Gastrocnemius medialis (tissue), 4 donors: Measurements from ENCODE around the gene ANKRD30A. TPM values are rescaled to one million over a fixed set of nuclear protein-coding genes. Genes with fewer than 3 reads are reported as not detected.
"Not testable (repeated sequence)": the region's sequence is repeated elsewhere in the genome, so short reads cannot be mapped to it uniquely, and the experiment has no call there.

Experiments used
- ATAC-seq, 2 donors: fragments of 150-250 bp; one replicate each; pipeline ENCODE4 v1.9.1; 2016
- DNase-seq, 2 donors: peaks; one replicate each; pipeline ENCODE4 v3.0.0-alpha.2; 2019
- H3K27ac ChIP-seq, 4 donors: fragments of 200-600 bp; sonication (generic); 1 replicate in 1 of 4; 2 replicates in 3 of 4; pipeline ENCODE4 v1.5.1; 2016 to 2018; ENCODE audit warnings: mild to moderate bottlenecking in 2 of 4, moderate library complexity in 1 of 4
- H3K27me3 ChIP-seq, 3 donors: fragments of 200-600 bp; sonication (generic) in 2 of 3; 1 replicate in 1 of 3; 2 replicates in 2 of 3; pipeline versions ENCODE4 v1.5.1 to v1.6.0; 2016 to 2019; ENCODE audit warnings: mild to moderate bottlenecking in 1 of 3, moderate library complexity in 1 of 3
- H3K36me3 ChIP-seq, 2 donors: fragments of 200-600 bp; sonication (generic) in 1 of 2; one replicate each; pipeline ENCODE4 v1.5.1; 2017 to 2018
- H3K4me1 ChIP-seq, 2 donors: fragments of 200-600 bp; sonication (generic) in 1 of 2; one replicate each; pipeline ENCODE4 v1.5.1; 2016 to 2017; ENCODE audit warnings: mild to moderate bottlenecking in 2 of 2
- H3K4me3 ChIP-seq, 4 donors: fragments of 200-600 bp; sonication (generic) in 3 of 4; 1 replicate in 1 of 4; 2 replicates in 3 of 4; pipeline ENCODE4 v1.5.1; 2016 to 2019; ENCODE audit warnings: mild to moderate bottlenecking in 2 of 4
- H3K9me3 ChIP-seq, 3 donors: fragments of 200-600 bp; sonication (generic) in 2 of 3; 1 replicate in 1 of 3; 2 replicates in 2 of 3; pipeline ENCODE4 v1.5.1; 2016 to 2019
- CTCF ChIP-seq, 5 experiments: fragments of 450-650 bp in 3 of 5; fragments of 200-600 bp in 2 of 5; sonication (generic) in 2 of 5; IDR thresholded peaks in 4 of 5; conservative IDR thresholded peaks in 1 of 5; 1 replicate in 4 of 5; 2 replicates in 1 of 5; pipeline ENCODE4 v1.5.1; 2016 to 2019; ENCODE audit warnings: antibody characterized with exemption in 5 of 5, mild to moderate bottlenecking in 3 of 5, moderate library complexity in 3 of 5
- POLR2A ChIP-seq, 2 donors: fragments of 450-650 bp; IDR thresholded peaks; one replicate each; pipeline ENCODE4 v1.6.1; 2017; ENCODE audit warnings: antibody characterized with exemption in 2 of 2, mild to moderate bottlenecking in 2 of 2, moderate library complexity in 2 of 2
- in situ Hi-C, 4 donors: fragments of 200-750 bp; cut with MboI; loops; one replicate each; pipeline versions ENCODE4 v1.15.0 to v1.8.0; 2017; ENCODE audit warnings: low sequenced_read_pairs in 4 of 4
- intact Hi-C: fragments of 100-400 bp; cut with DNase I; formaldehyde crosslinking; loops from one replicate; pipeline ENCODE4 v1.15.1; 2023; ENCODE audit warnings: low total_unique reads
- total RNA-seq, 4 donors: library from RNA; depleted of rRNA; stranded (reverse); fragments of >200 nt; gene quantifications; one replicate each; pipeline versions ENCODE4 v1.1.0 to v1.2.3, GENCODE V29; 2016

The ANKRD30A gene
- total RNA-seq, 4 donors from 2014 or later, result not detected

DNA sequence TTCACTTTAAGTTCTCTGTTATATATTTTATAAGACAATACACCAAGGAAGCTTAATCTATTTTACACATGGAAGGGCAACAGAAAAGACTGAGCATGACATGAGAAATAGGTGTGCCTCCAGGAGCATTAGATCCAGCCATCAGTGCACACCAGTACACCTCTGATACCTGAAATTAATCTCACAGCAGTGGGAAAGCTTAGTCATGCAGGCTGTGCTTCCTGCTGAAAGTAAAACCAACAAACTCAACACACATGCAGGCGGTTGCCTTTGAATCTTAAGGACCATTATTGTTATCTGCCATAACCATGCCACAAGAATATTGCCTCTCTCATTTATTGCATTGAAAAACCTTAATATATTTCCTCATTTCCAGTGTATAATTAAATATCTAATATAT is 16.4 kb upstream of the ANKRD30A start:
- in situ Hi-C loops, result no loop called here
- H3K4me3 ChIP-seq, result no peak overlapping the region
- no peak for ATAC-seq
- no peaks in the 10 kb centered on the region for H3K36me3 ChIP-seq
- H3K27ac ChIP-seq, result no peak overlapping the region
- no peaks in the 10 kb centered on the region for H3K27me3 ChIP-seq
- intact Hi-C loops, result no loop called here
- DNase-seq, result no peak
- H3K9me3 ChIP-seq, result no peaks in the 10 kb centered on the region
- TF ChIP-seq POLR2A (IDR thresholded peaks at IDR 0.05) (no peak), CTCF (IDR thresholded peaks at IDR 0.05 in 4 of 5, conservative IDR thresholded peaks at IDR 0.05 in 1 of 5) (no peak)
- no peaks in the 10 kb centered on the region for H3K4me1 ChIP-seq

DNA sequence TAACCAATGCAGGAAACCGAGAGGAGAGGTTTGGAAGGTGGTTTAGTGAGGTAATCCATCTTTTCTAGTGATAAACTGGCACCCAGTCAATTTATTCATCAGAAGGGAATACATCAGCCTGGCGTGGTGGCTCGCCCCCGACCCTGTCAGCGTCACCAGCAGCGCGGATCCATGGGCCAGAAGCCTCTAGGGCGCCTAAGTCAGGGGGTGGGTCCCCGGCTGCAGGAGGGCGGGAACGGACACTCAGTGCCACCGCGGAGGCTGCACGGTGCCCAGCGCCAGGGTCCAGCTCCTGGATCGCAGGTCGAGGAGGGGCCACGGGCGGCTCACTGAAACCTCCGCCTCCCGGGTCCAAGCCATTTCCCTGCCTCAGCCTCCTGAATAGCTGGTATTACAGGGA is 866 bp upstream of the ANKRD30A start:
- Histone ChIP-seq H3K27ac (no peak overlapping the region), H3K9me3 (no peaks in the 10 kb centered on the region), H3K36me3 (no peaks in the 10 kb centered on the region), H3K4me3 (no peak overlapping the region), H3K27me3 (no peaks in the 10 kb centered on the region), H3K4me1 (no peaks in the 10 kb centered on the region)
- intact Hi-C loops (no loop called here), in situ Hi-C loops (no loop called here)
- TF ChIP-seq POLR2A (IDR thresholded peaks at IDR 0.05) (no peak), CTCF (IDR thresholded peaks at IDR 0.05 in 4 of 5, conservative IDR thresholded peaks at IDR 0.05 in 1 of 5) (no peak)
- ATAC-seq (no peak), DNase-seq (no peak)

DNA sequence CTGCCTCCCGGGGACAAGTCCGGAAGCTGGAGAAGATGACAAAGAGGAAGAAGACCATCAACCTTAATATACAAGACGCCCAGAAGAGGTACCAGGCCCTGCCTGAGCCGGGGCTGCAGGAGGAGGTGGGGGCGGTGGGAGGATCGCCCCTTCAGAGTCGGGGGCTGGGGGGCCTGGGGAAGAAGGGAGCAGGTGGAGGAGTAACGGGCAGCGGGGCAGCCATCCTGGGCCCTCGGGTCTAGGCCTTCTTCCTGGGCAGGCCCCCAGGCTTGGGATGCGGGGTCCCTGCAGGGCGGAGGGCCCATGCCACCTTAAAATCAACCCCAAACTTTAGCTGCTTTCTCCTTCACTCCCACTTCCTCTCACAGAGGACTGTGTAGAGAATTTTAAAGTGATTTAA is 523 bp downstream of the ANKRD30A start:
- H3K4me1 ChIP-seq, result no peaks in the 10 kb centered on the region
- H3K27me3 ChIP-seq, result no peaks in the 10 kb centered on the region
- DNase-seq, result no peak
- in situ Hi-C loops (no loop called here), intact Hi-C loops (no loop called here)
- H3K36me3 ChIP-seq, result no peaks in the 10 kb centered on the region
- TF ChIP-seq POLR2A (IDR thresholded peaks at IDR 0.05) (no peak), CTCF (IDR thresholded peaks at IDR 0.05 in 4 of 5, conservative IDR thresholded peaks at IDR 0.05 in 1 of 5) (no peak)
- ATAC-seq, result no peak
- no peak overlapping the region for H3K4me3 ChIP-seq
- no peak overlapping the region for H3K27ac ChIP-seq
- no peaks in the 10 kb centered on the region for H3K9me3 ChIP-seq

GRCh38 chr10:37146443-37146842 is 21.0 kb downstream of the ANKRD30A start:
- intact Hi-C loops (no loop called here), in situ Hi-C loops (no loop called here)
- Histone ChIP-seq H3K27ac (no peak overlapping the region), H3K36me3 (no peaks in the 10 kb centered on the region), H3K4me3 (no peak overlapping the region), H3K9me3 (no peaks in the 10 kb centered on the region), H3K4me1 (no peaks in the 10 kb centered on the region), H3K27me3 (no peaks in the 10 kb centered on the region)
- TF ChIP-seq POLR2A (IDR thresholded peaks at IDR 0.05), result no peak
- TF ChIP-seq CTCF (IDR thresholded peaks at IDR 0.05 in 4 of 5, conservative IDR thresholded peaks at IDR 0.05 in 1 of 5), result no peak
- DNase-seq (no peak), ATAC-seq (no peak)

GRCh38 chr10:37162430-37162829 is 37.0 kb downstream of the ANKRD30A start:
- in situ Hi-C loops, ATAC-seq: not testable (repeated sequence)

DNA sequence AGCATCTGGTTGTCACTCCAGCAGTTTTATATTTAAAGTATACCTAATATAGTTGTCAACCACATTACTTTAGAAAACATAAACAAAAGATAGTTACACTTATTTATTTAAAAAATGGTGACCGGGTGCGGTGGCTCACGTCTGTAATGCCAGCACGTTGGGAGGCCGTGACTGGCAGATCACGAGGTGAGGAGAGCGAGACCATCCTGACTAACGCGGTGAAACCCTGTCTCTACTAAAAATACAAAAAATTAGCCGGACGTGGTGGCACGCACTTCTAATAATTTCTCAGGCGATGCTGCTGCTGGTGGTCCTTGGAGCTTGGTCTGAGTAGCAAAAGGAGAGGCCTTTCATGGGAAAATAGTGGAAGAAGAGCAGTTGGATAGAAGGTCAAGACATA is 46.5 kb downstream of the ANKRD30A start:
- H3K4me1 ChIP-seq, H3K9me3 ChIP-seq, H3K27ac ChIP-seq, DNase-seq, H3K36me3 ChIP-seq, H3K27me3 ChIP-seq, ATAC-seq, H3K4me3 ChIP-seq, intact Hi-C loops, in situ Hi-C loops: not testable (repeated sequence)

More at GRCh38 chr10:37162430-37162829, 37.0 kb downstream of the ANKRD30A start:
- H3K27me3 ChIP-seq, DNase-seq, H3K9me3 ChIP-seq, H3K4me3 ChIP-seq, H3K4me1 ChIP-seq, H3K27ac ChIP-seq, H3K36me3 ChIP-seq, intact Hi-C loops: not testable (repeated sequence)

DNA sequence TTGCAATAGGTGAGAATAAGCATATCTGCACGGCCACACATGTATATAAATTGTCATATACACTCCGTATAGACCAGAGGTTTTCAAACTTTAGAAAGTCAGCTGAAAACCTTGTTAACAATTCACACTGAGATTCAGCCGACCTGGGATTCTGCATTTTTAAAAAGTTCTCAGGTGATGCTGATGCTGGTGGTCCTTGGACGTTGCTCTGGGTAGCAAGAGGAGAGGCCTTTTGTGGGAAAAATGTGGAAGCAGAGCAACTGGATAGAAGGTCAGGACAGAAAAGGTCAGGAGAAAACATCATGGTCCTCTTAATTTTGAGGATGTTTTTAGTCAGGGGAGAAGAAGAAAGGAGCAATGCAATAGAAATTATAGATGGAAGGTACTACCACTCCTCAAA is 52.9 kb downstream of the ANKRD30A start:
- intact Hi-C loops, H3K9me3 ChIP-seq, H3K27me3 ChIP-seq, ATAC-seq, H3K4me3 ChIP-seq, H3K27ac ChIP-seq, H3K4me1 ChIP-seq, in situ Hi-C loops, DNase-seq, H3K36me3 ChIP-seq: not testable (repeated sequence)

GRCh38 chr10:37182719-37183118 is 57.3 kb downstream of the ANKRD30A start:
- H3K4me1 ChIP-seq, ATAC-seq, H3K9me3 ChIP-seq, intact Hi-C loops, H3K27ac ChIP-seq, in situ Hi-C loops, H3K36me3 ChIP-seq, H3K4me3 ChIP-seq, DNase-seq, H3K27me3 ChIP-seq: not testable (repeated sequence)
